ENCODE measurements around the gene BICDL2. TPM values are rescaled to one million over a fixed set of nuclear protein-coding genes. Genes with fewer than 3 reads are reported as not detected.
A peak's percentile ranks its signal among the peaks of the same experiment; 100 is the strongest.

Gene BICDL2
- total and polyA plus RNA-seq, 9 of the 15 experiments (the other 6 are each of a cell fraction or from before 2014, with no cell fraction given), result 0.09 to 0.28 (median 0.09) TPM; not detected in 6

GRCh38 chr16:2979669-2980226, 57.0 kb downstream of the BICDL2 start (continued):
- TF ChIP-seq MIER1 (IDR thresholded peaks at IDR 0.05; ENCODE audit: low read depth), result no peak
- no peak for TF ChIP-seq RHOXF2B (CRISPR knock-in tag; conservative IDR thresholded peaks at IDR 0.05)
- TF ChIP-seq KHSRP (IDR thresholded peaks at IDR 0.05), result no peak
- TF ChIP-seq ZBTB9 (CRISPR knock-in tag; IDR thresholded peaks at IDR 0.05), result no peak
- no peak for TF ChIP-seq HNRNPH1 (optimal IDR thresholded peaks at IDR 0.05; ENCODE audit: low read depth, low read length)
- TF ChIP-seq CTCFL (IDR thresholded peaks at IDR 0.05; ENCODE audit: borderline replicate concordance, insufficient read depth, low read depth, low read length, poor library complexity, severe bottlenecking), result no peak
- TF ChIP-seq SIN3A (IDR thresholded peaks at IDR 0.05; ENCODE audit: borderline replicate concordance in 2 of 2, control insufficient read depth in 1 of 2, low read depth in 2 of 2, low read length in 2 of 2), result peak in 1 of 2 experiments; percentile 63; a peak in 2 of 4 replicates
- TF ChIP-seq ZC3H8 (IDR thresholded peaks at IDR 0.05), result no peak
- no peak for TF ChIP-seq ZNF644 (tag; IDR thresholded peaks at IDR 0.05; ENCODE audit: low read depth)
- TF ChIP-seq PCBP1 (IDR thresholded peaks at IDR 0.05; ENCODE audit: low read depth, low read length, poor library complexity, severe bottlenecking), result no peak
- TF ChIP-seq NCOA4 (IDR thresholded peaks at IDR 0.05; ENCODE audit: partially characterized antibody), result no peak
- no peak for TF ChIP-seq NCOR1 (IDR thresholded peaks at IDR 0.05)
- 0 out of 2 replicates have a peak, but pooled peaks have one; percentile 5 for TF ChIP-seq EGR1 (conservative IDR thresholded peaks at IDR 0.05)
- TF ChIP-seq TCFL5 (CRISPR knock-in tag; conservative IDR thresholded peaks at IDR 0.05), result no peak
- no peak for TF ChIP-seq YBX1 (IDR thresholded peaks at IDR 0.05)
- peak; percentile 77; the same call in 1 of the 2 replicates for TF ChIP-seq ZBTB7A (IDR thresholded peaks at IDR 0.05; ENCODE audit: borderline replicate concordance, control insufficient read depth, low read depth, low read length)
- TF ChIP-seq DPF2 (IDR thresholded peaks at IDR 0.05), result peak; percentile 40; the same call in 1 of the 2 replicates
- TF ChIP-seq SNAPC5 (CRISPR knock-in tag; IDR thresholded peaks at IDR 0.05), result no peak
- no peak for TF ChIP-seq CUX1 (CRISPR knock-in tag; IDR thresholded peaks at IDR 0.05)

Data from K562 (cell line).